BJ (cell line): Measurements from ENCODE around the gene THAP9. TPM values are rescaled to one million over a fixed set of nuclear protein-coding genes. Genes with fewer than 3 reads are reported as not detected.

Experiments
- CTCF ChIA-PET: fragments of 350-600 bp; formaldehyde crosslinking; extraction: SDS; loops from one replicate; lab custom pipeline; 2021; ENCODE audit warnings: antibody characterized with exemption, inconsistent platforms; lab: Yijun Ruan, JAX
- POLR2A ChIA-PET: fragments of 300-600 bp; sonication (Branson Sonifier 250); formaldehyde crosslinking; extraction: SDS; loops from one replicate; lab custom pipeline; 2021; ENCODE audit warnings: antibody characterized with exemption; lab: Charles Lee
- DNase-seq: peaks from one replicate; pipeline ENCODE4 v3.0.0-alpha.2; 2011; ENCODE audit warnings: low read depth
- H3K27me3 ChIP-seq: 2 replicates; pipeline ENCODE4 v1.6.0; 2011; ENCODE audit warnings: low read length; ENCODE audit not compliant: control insufficient read depth, insufficient read depth
- H3K36me3 ChIP-seq: 2 replicates; pipeline ENCODE4 v1.5.1; 2011; ENCODE audit warnings: low read length; ENCODE audit not compliant: control insufficient read depth, insufficient read depth
- H3K4me3 ChIP-seq: 2 replicates; pipeline ENCODE4 v1.5.1; 2011; ENCODE audit warnings: low read depth, mild to moderate bottlenecking, control low read depth, low read length
- CTCF ChIP-seq: IDR thresholded peaks from 2 replicates; pipeline ENCODE4 v1.5.1; 2011; ENCODE audit warnings: low read depth, mild to moderate bottlenecking, control low read depth, inconsistent platforms, low read length, moderate library complexity; ENCODE audit not compliant: insufficient read depth
- polyA plus RNA-seq: library from polyadenylated mRNA; depleted of rRNA; stranded (reverse); fragments of >200 nt; gene quantifications from 2 replicates; pipeline ENCODE4 v1.2.3, GENCODE V29; 2011

The THAP9 gene
- polyA plus RNA-seq, 1 experiment: 1.8 TPM

- no peak overlapping the region for H3K4me3 ChIP-seq
- CTCF ChIA-PET: no interaction called here
- TF ChIP-seq CTCF: no peak
- no peak for DNase-seq
- no peaks in the 10 kb centered on the region; the same call in 1 of the 2 replicates for H3K36me3 ChIP-seq
- H3K27me3 ChIP-seq: no peaks in the 10 kb centered on the region
- POLR2A ChIA-PET: no interaction called here
Measured at GRCh38 chr4:82919386-82919785, 18.9 kb downstream of the THAP9 start.

- no peak for DNase-seq
- TF ChIP-seq CTCF: no peak
- ChIA-PET POLR2A (no interaction called here), CTCF (no interaction called here)
- Histone ChIP-seq H3K27me3 (no peaks in the 10 kb centered on the region), H3K4me3 (no peak overlapping the region), H3K36me3 (no peaks in the 10 kb centered on the region; the same call in none of the 2 replicates)
Measured at GRCh38 chr4:82921795-82922194, 21.3 kb downstream of the THAP9 start.

GRCh38 chr4:82930848-82931755 is 30.6 kb downstream of the THAP9 start:
- ChIA-PET POLR2A (no interaction called here), CTCF (interaction anchor here (0.7 kb wide), 1 partner anchor 322 kb away, joined by 3 read pairs; no protein-coding TSS in a partner anchor)
- no peak for TF ChIP-seq CTCF
- no peak for DNase-seq
- Histone ChIP-seq H3K4me3 (no peak overlapping the region), H3K36me3 (no peaks in the 10 kb centered on the region; the same call in none of the 2 replicates), H3K27me3 (no peaks in the 10 kb centered on the region)

- ChIA-PET CTCF (interaction anchor here (1.6 kb wide), 1 partner anchor 33 kb away, joined by 4 read pairs; no protein-coding TSS in a partner anchor), POLR2A (no interaction called here)
- no peaks in the 10 kb centered on the region for H3K27me3 ChIP-seq
- peaks cover 3% of the 10 kb centered on the region for H3K36me3 ChIP-seq
- H3K4me3 ChIP-seq: no peak overlapping the region
- TF ChIP-seq CTCF: no peak
- DNase-seq: no peak
Measured at GRCh38 chr4:82934441-82934840, 33.9 kb downstream of the THAP9 start.

- CTCF ChIA-PET: interaction anchor here (0.8 to 1.2 kb wide), 3 partner anchors 12 to 27 kb away, joined by 3 to 4 read pairs (median 3); no protein-coding TSS in a partner anchor
- Histone ChIP-seq H3K27me3 (no peaks in the 10 kb centered on the region), H3K36me3 (peaks cover 3% of the 10 kb centered on the region; the same call in 1 of the 2 replicates), H3K4me3 (no peak overlapping the region)
- POLR2A ChIA-PET: no interaction called here
- no peak for DNase-seq
- TF ChIP-seq CTCF: no peak
Measured at GRCh38 chr4:82939414-82939813, 38.9 kb downstream of the THAP9 start.
